ENCODE results near the gene MAGEA3.
"Not testable (repeated sequence)": the region's sequence is repeated elsewhere in the genome, so short reads cannot be mapped to it uniquely, and the experiment has no call there.

The MAGEA3 gene

GRCh38 chrX:152697952-152698931, at the start of gene MAGEA3:
TSS of gene MAGEA3 (plus strand) at chrX:152698794. CDS start at chrX:152700833, 2,039 bp downstream.
- DNase-seq: not testable (repeated sequence)

- DNase-seq: no peak
Measured at GRCh38 chrX:152652060-152652459, 46.5 kb upstream of the MAGEA3 start.

- DNase-seq: no peak
Measured at GRCh38 chrX:152652467-152652866, 46.1 kb upstream of the MAGEA3 start.

- no peak for DNase-seq
Measured at GRCh38 chrX:152656087-152656486, 42.5 kb upstream of the MAGEA3 start.

GRCh38 chrX:152656890-152657289, 41.7 kb upstream of the MAGEA3 start:
- no peak for DNase-seq

GRCh38 chrX:152658302-152658701, 40.3 kb upstream of the MAGEA3 start:
- DNase-seq: no peak

GRCh38 chrX:152663086-152663485, 35.5 kb upstream of the MAGEA3 start:
- no peak for DNase-seq

GRCh38 chrX:152674135-152674534, 24.5 kb upstream of the MAGEA3 start:
- DNase-seq: no peak

GRCh38 chrX:152674652-152675051, 23.9 kb upstream of the MAGEA3 start:
- not testable (repeated sequence) for DNase-seq

- DNase-seq: not testable (repeated sequence)
Measured at GRCh38 chrX:152681012-152681411, 17.6 kb upstream of the MAGEA3 start.

GRCh38 chrX:152700390-152700789, 1.8 kb downstream of the MAGEA3 start:
- DNase-seq: not testable (repeated sequence)

GRCh38 chrX:152706500-152706899, 7.9 kb downstream of the MAGEA3 start:
- not testable (repeated sequence) for DNase-seq

- DNase-seq: not testable (repeated sequence)
Measured at GRCh38 chrX:152709173-152709572, 10.6 kb downstream of the MAGEA3 start, which contains the start of gene CSAG2. TSS of gene CSAG2 (minus strand) at chrX:152709273. CDS start at chrX:152709112, 161 bp downstream.

- DNase-seq: not testable (repeated sequence)
Measured at GRCh38 chrX:152713195-152713594, 14.6 kb downstream of the MAGEA3 start.

- DNase-seq: not testable (repeated sequence)
Measured at GRCh38 chrX:152713815-152714787, 15.5 kb downstream of the MAGEA3 start, which contains the start of gene MAGEA2B. TSS of gene MAGEA2B (plus strand) at chrX:152714628. CDS start at chrX:152717107, 2,479 bp downstream.

GRCh38 chrX:152725409-152725808, 26.8 kb downstream of the MAGEA3 start:
- DNase-seq: no peak

- peak; percentile 87 for DNase-seq
Measured at GRCh38 chrX:152733261-152733975, 34.8 kb downstream of the MAGEA3 start, which contains the start of the genes CSAG1 and MAGEA12. TSS of gene CSAG1 (minus strand) at chrX:152733721. CDS start at chrX:152732460, 1,261 bp downstream. TSS of gene MAGEA12 (plus strand) at chrX:152733757. CDS start at chrX:152736162, 2,405 bp downstream.

- DNase-seq: not testable (repeated sequence)
Measured at GRCh38 chrX:152734143-152734858, 35.7 kb downstream of the MAGEA3 start.

- DNase-seq: no peak
Measured at GRCh38 chrX:152735101-152735500, 36.5 kb downstream of the MAGEA3 start.

GRCh38 chrX:152735860-152736511, 37.4 kb downstream of the MAGEA3 start:
- no peak for DNase-seq

GRCh38 chrX:152736528-152736927, 37.9 kb downstream of the MAGEA3 start:
- DNase-seq: not testable (repeated sequence)

All from NCI-H774 (cell line).